GM18526 (cell line): ENCODE measurements around the gene RPL11.

Experiments used
- POLR2A ChIP-seq: IDR thresholded peaks from 3 replicates; pipeline ENCODE4 v1.6.1; 2011; ENCODE audit not compliant: insufficient read length; ENCODE audit errors: extremely low read depth

RPL11 gene

DNA sequence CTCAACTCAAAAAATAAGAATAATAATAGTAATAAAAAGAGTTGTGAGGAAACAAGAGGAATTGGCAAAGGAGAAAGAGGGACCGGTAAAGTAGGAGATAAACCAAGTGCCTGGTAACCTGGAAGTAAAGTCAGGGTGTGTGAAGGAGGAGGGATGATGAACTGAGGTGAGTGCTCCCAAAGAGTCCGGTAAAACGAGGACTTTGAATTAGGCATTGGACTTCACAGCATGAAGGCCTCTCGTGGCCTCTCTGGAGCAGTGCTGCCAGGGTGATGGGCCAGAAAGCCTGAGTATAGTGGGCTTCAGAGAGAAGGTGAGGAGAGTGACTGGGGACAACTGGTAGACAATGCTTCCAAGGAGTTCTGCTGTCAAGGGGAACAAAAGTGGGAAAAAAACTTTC is 17.6 kb downstream of the RPL11 start:
- no peak for TF ChIP-seq POLR2A

- TF ChIP-seq POLR2A: no peak
These were observed 26.9 kb downstream of the RPL11 start for GRCh38 chr1:23718482-23718881.

- no peak for TF ChIP-seq POLR2A
These were observed 27.7 kb downstream of the RPL11 start for GRCh38 chr1:23719162-23719820.

DNA sequence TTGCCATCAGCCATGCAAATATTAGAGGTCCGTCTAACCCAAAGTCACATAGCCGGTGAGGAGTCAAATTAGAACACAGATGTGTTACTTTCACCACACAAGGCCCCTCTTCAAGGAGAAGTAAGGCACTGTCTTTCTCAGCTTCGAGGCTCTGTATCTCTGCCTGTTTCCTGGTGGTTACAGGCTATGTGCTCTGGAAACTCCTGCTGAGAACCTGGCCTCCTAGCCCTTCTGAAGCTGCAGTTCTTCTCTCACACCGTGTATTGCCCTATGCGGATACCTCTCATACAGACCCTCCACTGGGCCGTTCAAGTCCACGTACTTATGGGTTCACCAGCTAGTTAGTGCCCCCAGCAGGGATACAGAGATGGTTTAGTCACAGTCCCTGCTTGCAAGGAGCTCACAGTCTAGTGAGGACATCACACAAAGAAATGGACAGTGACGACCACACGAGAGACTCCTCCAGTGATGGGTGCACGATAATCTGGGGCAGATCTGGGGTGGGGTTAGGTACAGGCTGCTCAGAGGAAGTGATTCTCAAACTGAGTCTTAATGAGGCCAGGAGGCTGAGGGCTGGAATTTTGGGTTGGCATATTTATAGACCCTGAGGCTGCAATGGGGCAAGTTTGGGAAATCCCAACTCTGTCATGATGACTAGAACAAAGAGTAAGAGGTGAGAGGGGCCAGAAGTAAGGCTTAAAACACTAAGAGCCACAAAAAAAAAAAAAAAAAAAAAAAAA is 28.8 kb downstream of the RPL11 start:
- no peak for TF ChIP-seq POLR2A

DNA sequence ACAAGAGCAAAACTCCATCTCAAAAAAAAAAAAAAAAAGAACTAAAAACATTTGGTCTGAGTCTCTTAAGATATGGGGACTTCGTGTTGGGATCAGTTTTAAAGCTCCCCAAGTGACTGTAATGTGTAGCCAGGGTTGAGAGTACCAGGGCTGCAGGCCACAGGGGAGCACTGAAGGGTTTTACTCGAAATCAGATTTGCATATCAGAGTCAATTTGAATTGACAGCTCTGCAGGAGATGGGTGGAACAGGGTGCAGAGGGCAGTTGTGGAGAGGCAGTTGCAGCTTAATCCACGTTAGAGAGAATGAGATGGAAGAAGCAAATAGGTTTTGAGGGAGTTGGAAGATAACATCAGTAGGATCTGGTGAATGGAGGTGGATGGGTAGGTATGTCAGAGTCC is 31.0 kb downstream of the RPL11 start:
- TF ChIP-seq POLR2A: no peak

DNA sequence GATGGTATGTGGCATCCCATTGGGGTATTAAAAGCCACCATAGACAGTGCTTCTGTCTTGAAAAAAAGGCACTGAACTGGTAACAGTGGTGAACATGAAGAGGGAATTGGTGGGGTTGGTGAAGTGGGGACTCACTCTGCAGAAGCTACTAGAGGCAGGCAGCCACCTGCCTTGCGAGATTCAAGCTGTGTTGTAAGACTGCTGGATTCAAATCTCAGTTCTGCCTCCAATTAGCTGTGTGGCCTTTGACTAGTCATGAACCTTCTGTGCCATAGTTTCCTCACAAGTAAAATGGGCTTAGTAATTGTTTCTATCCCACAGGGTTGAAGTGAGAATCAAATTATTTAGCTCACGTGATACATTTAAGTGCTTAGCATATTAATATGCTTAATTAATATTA is 35.1 kb downstream of the RPL11 start:
- TF ChIP-seq POLR2A: no peak

DNA sequence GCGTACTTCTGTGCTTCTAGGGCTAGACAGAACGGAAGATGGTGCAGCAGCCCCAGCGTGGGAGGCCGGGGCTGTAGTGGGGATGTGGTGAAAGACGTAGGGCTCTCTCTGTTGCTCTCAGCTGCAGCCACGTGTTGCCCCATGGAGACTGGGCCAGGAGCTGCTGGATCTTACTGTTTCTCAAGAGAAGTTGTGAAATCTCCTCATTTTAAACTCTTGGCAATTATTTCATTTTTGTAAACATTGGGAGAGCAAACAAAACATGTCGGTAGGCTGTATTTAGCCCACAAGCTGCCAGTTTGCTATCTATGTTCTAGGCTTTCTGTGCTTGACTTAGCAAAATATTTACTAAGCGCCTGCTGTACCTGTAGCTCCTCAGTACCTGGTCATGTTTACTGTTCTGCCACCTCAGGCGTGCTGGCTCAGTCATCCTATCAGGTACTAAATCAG is 35.8 kb downstream of the RPL11 start:
- peak; percentile 25 for TF ChIP-seq POLR2A

- TF ChIP-seq POLR2A: no peak
These were observed 41.0 kb downstream of the RPL11 start for GRCh38 chr1:23732363-23733224.

DNA sequence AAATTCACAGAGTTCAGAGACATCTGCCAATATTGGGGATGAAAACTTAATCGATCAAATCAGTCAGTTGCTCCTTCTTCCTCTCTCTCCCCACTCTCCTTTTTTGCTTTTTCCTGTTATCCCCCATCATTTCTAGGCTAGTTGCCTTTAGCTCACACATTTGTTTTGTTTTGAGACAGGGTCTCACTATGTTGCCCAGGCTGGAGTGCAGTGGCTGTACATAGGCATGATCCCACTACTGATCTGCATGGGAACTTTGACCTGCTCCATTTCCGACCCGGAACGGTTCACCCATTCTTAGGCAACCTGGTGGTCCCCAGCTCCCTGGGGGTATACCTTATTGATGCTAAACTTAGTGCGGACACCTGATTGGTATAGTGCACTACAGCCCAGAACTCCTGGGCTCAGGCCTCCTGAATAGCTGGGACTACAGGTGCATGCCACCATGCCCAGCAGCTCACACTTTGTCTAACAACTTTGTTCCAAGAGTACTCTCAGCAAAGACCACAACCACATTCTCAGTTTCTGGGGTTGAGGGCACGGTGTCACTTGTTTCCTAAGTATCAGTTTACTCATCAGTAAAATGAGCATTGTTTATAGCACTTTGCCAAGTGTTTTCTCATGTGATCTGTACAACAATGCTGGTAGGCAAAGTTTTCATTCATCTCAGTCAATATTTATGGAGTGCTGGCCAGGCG is 45.0 kb downstream of the RPL11 start:
- TF ChIP-seq POLR2A: no peak

DNA sequence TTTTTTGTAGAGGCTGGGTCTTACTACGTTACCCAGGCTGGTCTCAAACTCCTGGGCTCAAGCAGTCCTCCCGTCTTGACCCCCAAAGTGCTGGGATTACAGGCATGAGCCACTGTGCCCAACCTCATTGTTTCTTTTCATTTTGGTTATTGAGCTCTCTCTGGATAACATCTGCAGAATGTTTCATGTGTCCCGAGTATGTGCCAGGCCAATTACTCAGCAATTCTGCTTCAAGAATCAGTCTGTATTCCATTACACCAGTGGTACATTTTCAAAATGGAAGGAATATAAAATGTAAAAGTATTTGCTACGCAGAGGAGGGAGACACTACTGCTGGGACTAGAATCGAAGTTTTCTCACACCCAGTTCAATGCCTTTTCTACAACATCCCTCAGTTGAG is 50.0 kb downstream of the RPL11 start:
- no peak for TF ChIP-seq POLR2A

- no peak for TF ChIP-seq POLR2A
These were observed 51.2 kb downstream of the RPL11 start for GRCh38 chr1:23742670-23743286.

- peak; percentile 87 for TF ChIP-seq POLR2A
These were observed 51.9 kb downstream of the RPL11 start, which contains the start of gene ELOA for GRCh38 chr1:23743287-23744152. Gene ELOA, plus strand, starts transcription at chr1:23743471. Its CDS starts 33 bp downstream, at chr1:23743504.

DNA sequence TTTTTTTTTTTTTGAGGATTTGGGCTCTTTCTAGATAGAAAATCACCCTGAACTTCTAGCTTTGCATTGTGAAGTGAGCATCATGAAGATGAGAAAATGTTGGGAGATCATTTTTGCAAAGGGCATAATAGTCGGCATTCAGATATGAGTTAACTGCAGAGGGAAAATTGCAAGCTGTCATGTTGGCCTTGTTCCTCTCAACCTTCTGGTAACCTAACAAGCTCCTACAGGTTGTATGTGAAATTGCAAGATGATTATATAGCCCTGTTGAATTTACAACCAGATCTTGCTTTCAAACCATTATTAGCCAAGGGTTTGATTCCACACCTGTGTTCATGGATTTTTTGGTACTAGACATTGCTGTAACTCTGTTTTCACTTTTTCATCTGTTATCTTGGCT is 53.9 kb downstream of the RPL11 start:
- no peak for TF ChIP-seq POLR2A
